Measurements from ENCODE around the gene CDK17.

DNA sequence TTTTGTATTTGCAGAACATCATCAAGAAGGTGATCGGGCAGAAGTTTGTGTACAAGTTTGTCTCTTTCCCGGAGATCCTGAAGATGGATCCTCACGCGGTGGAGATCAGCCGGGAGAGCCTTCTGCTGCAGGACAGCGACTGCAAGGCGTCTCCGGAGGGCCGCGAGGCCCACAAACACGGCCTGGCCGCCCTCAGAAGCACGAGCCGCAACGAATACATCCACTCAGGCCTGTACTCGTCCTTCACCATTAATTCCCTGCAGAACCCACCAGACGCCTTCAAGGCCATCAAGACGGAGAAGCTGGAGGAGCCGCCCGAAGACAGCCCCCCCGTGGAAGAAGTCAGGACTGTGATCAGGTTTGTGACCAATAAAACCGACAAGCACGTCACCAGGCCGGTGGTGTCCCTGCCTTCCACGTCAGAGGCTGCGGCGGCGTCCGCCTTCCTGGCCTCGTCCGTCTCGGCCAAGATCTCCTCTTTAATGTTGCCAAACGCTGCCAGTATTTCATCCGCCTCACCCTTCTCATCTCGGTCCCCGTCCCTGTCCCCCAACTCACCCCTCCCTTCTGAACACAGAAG is 153.2 kb downstream of the CDK17 start:
- no peak for TF ChIP-seq CTCF (IDR thresholded peaks at IDR 0.05)
- TF ChIP-seq POLR2A (IDR thresholded peaks at IDR 0.05), result no peak
